GM21360 (cell line): ENCODE data around the gene PIH1D2.
"Not testable (repeated sequence)": the region's sequence is repeated elsewhere in the genome, so short reads cannot be mapped to it uniquely, and the experiment has no call there.

Experiments
- ATAC-seq: cut with Tn5 transposase; IDR thresholded peaks from one replicate; pipeline ENCODE4 v1.9.1; 2021; ENCODE audit warnings: mild to moderate bottlenecking, moderate library complexity; ENCODE audit not compliant: unreplicated experiment

The PIH1D2 gene

GRCh38 chr11:112073941-112074811, at the start of gene PIH1D2, which contains the start of gene NKAPD1:
PIH1D2 (minus strand) TSS chr11:112074017; CDS start chr11:112073174, 843 bp downstream.
NKAPD1 (plus strand) TSS chr11:112074299; CDS start chr11:112075575, 1,276 bp downstream.
- peak; percentile 78 for ATAC-seq

DNA sequence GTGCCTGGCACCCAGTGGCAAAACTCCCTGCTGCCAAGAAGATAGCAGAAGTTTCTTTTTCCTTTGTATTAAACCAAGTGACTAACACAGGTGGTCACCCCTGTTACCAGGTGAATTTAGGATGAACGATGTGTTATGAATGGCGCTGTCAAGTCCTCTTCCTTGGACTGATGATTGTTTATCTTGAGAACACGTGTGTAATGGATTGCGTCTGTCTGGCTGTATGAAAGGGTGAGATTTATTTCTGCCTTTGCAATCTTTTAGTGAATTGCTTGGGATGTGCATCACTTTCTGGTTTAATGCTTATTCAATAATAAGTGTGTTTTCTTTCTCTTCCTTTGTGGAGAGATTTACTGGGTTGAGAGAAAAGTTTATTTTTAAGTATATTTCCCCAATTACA, 49.3 kb upstream of the PIH1D2 start:
- no peak for ATAC-seq

DNA sequence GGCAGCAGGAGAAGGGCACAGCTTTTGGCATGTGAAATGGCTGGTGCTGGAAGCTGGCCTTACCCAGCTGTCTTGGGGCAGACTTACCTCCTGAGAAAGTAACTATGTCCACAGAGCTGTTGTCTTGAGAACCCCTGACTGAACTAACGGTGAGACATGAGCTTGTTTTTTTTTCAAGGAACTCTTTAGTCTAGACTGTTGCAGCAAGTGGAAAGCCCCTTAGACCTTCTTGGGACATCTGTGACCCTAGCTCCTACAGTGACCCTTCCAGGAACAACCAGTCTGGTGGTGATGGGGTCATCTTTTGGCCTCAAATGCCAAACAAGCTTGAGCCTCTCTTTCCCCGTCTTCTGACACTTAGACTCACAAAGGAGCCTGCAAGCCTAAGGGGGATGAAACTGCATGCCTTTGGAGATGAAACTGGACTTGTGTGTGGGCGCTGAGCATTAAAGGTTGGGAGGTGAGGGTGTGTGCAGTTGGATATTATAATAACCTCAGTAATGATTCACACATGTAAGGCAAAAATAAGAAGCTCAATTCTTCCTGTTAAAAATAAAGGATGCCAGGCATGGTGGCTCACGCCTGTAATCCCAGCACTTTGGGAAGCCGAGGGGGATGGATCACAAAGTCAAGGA, 48.3 kb upstream of the PIH1D2 start:
- no peak for ATAC-seq

- ATAC-seq = no peak
Measured at GRCh38 chr11:112118176-112118575, 44.4 kb upstream of the PIH1D2 start.

GRCh38 chr11:112115386-112115785, 41.6 kb upstream of the PIH1D2 start:
- no peak for ATAC-seq

GRCh38 chr11:112114460-112114859, 40.6 kb upstream of the PIH1D2 start:
- ATAC-seq = no peak

DNA sequence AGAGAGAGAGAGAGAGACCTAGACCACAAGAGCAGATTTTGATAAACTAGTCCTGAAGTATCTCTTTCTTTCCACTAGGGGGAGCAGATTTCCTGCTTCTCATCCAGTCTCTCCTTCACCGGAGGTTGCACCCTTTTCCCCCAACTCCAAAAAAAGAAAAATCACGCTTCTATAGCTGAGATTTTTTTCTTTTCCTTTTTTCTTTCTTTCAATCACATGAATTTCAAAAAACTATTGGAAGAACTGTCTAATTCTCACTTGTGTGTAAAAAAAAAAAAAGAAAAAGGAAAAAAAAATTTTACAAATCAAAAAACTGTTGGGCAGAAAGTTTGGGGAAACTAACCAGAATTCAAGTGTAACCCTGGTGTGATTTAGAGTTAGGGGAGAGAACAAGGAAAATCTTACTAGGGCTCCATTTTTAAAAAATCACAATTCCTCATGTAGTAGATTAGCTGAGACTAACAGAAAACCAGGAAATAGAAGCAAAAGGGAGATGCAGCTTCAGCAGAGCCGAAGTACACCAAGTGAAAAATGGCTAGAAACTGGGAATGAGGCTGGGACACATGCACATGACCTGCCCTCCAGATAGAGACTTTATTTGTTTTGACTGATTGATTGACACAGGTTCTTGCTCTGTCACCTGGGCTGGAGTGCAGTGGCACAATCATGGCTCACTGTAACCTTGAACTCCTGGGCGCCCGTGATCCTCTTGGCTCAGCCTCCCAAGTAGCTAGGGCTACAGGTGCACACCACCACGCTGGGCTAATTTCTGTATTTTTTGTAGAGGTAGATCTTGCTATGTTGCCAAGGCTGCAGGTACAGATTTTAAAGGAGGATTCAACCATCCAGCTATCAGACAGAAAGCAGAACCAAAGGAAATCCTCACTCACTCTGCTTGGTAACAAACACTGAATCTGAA, 40.0 kb upstream of the PIH1D2 start:
- ATAC-seq = no peak

DNA sequence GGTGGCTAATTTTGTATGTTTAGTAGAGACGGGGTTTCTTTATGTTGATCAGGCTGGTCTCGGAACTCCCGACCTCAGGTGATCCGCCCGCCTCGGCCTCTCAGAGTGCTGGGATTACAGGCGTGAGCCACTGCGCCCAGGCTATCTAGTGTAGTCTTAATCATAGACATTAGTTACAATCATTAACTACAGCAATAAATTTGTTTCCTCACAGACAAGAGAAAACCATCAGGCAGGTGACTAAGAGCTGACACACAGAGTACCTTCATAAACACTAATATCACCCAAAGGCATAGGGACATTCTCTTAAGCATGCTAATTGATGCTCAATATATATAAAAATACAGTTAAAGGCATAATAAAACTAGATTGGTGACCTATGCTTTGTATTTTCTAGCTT, 32.3 kb upstream of the PIH1D2 start:
- no peak for ATAC-seq

GRCh38 chr11:112103446-112103845, 29.6 kb upstream of the PIH1D2 start:
- ATAC-seq = no peak

- no peak for ATAC-seq
Measured at GRCh38 chr11:112100462-112100861, 26.6 kb upstream of the PIH1D2 start.

GRCh38 chr11:112097734-112098528, 24.1 kb upstream of the PIH1D2 start:
- no peak for ATAC-seq

GRCh38 chr11:112096194-112096593, 22.4 kb upstream of the PIH1D2 start:
- ATAC-seq = no peak

DNA sequence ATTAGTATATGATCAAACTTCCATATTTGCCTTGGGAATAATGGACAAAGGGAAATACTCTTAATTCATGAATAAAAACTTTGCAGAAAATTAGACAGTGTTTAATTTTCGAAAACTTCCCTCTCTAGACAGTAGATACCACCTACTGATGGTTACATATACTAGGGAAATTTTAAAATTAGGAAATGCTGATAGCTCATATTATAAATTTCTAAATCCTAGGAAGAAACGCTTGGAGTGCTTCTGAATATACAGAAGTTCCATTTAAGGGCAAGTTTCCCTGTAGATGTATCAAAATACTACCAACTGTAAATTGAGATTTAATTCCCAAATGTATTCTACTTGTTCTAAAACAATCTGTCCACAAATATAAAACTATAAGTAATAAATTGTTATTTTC, 21.5 kb upstream of the PIH1D2 start:
- ATAC-seq = not testable (repeated sequence)

DNA sequence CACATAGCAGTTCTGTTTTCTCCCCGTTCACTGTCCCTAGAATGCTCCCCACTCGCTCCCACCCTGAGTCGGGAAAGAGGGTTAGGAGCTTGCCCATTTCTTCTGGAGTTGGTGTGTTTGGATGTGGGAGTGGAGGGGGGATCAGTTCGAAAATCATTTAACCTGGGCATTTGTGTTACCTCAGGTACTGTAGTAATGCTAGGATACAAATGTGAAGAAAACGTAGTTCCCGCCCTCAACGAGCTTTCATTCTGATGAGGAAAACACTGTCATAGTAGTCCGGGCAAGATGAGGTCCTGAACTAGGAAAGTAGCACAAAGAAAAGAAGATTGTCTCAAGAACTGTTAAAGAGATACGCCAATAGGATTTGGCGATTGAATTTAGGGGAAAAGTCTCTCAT, 13.4 kb upstream of the PIH1D2 start:
- no peak for ATAC-seq

- peak; percentile 85 for ATAC-seq
Measured at GRCh38 chr11:112086422-112087191, 12.8 kb upstream of the PIH1D2 start, which contains the start of the genes SDHD and TIMM8B. SDHD (plus strand) TSS chr11:112086873; CDS start chr11:112086908, 35 bp downstream. TIMM8B (minus strand) TSS chr11:112086756; CDS start chr11:112086723, 33 bp downstream.

- ATAC-seq = peak; percentile 29
Measured at GRCh38 chr11:112085822-112086421, 12.1 kb upstream of the PIH1D2 start.

GRCh38 chr11:112082729-112083128, 8.9 kb upstream of the PIH1D2 start:
- ATAC-seq = no peak

- ATAC-seq = no peak
Measured at GRCh38 chr11:112062923-112063322, 10.9 kb downstream of the PIH1D2 start.

- ATAC-seq = no peak
Measured at GRCh38 chr11:112058103-112058502, 15.7 kb downstream of the PIH1D2 start.
